ENCODE results near the gene ANKDD1B. TPM values are rescaled to one million over a fixed set of nuclear protein-coding genes. Genes with fewer than 3 reads are reported as not detected.

ANKDD1B gene
- total and polyA plus RNA-seq, 2 experiments from 2014 or later = 0.40 to 0.73 TPM

GRCh38 chr5:75685141-75685540 lies 73.9 kb downstream of the ANKDD1B start (continued):
- TF ChIP-seq CTCF (conservative IDR thresholded peaks at IDR 0.05; ENCODE audit: low read depth in 2 of 2) = no peak
- no peak for TF ChIP-seq ETS1 (IDR thresholded peaks at IDR 0.05)
- no peak for TF ChIP-seq ZNF331 (CRISPR knock-in tag; IDR thresholded peaks at IDR 0.05; ENCODE audit: low read depth)
- no peak for TF ChIP-seq JUNB (IDR thresholded peaks at IDR 0.05; ENCODE audit: unreplicated experiment)
- no peak for TF ChIP-seq NANOG (IDR thresholded peaks at IDR 0.05; ENCODE audit: borderline replicate concordance)
- no peak for TF ChIP-seq EZH2 (IDR thresholded peaks at IDR 0.05; ENCODE audit: low read depth, unreplicated experiment)

GRCh38 chr5:75686480-75686879 lies 75.2 kb downstream of the ANKDD1B start:
- H3K27me3 Mint-ChIP-seq (ENCODE audit: insufficient read depth, low read depth, poor library complexity) = no peaks in the 10 kb centered on the region
- H3K36me3 Mint-ChIP-seq (ENCODE audit: low read depth) = peaks cover 10% of the 10 kb centered on the region; the same call in 2 of the 3 replicates
- no peaks in the 10 kb centered on the region for H3K36me3 ChIP-seq (ENCODE audit: insufficient read depth)
- TF ChIP-seq NANOG (IDR thresholded peaks at IDR 0.05; ENCODE audit: borderline replicate concordance) (no peak), ZNF462 (CRISPR knock-in tag; IDR thresholded peaks at IDR 0.05) (no peak), STAT1 (IDR thresholded peaks at IDR 0.05; ENCODE audit: unreplicated experiment) (no peak), JUNB (IDR thresholded peaks at IDR 0.05; ENCODE audit: unreplicated experiment) (no peak), CTCF (conservative IDR thresholded peaks at IDR 0.05; ENCODE audit: low read depth in 2 of 2) (no peak), REST (IDR thresholded peaks at IDR 0.05; ENCODE audit: unreplicated experiment) (no peak), EZH2phosphoT487 (IDR thresholded peaks at IDR 0.05; ENCODE audit: unreplicated experiment) (no peak)

More at GRCh38 chr5:75686480-75686879, 75.2 kb downstream of the ANKDD1B start:
- DNase-seq (ENCODE audit: low spot score) (no peak), ATAC-seq (no peak)
- Histone ChIP-seq H3K27me3 (ENCODE audit: insufficient read depth) (no peaks in the 10 kb centered on the region), H3K4me2 (no peak overlapping the region), H3K4me3 (no peak overlapping the region), H3K27ac (ENCODE audit: low read depth) (no peak overlapping the region), H4K20me1 (replicated peaks; ENCODE audit: insufficient read depth) (no peaks in the 10 kb centered on the region), H3F3A (replicated peaks; ENCODE audit: low read depth) (no peaks in the 10 kb centered on the region), H3K79me2 (replicated peaks; ENCODE audit: insufficient read depth) (no peaks in the 10 kb centered on the region), H3K9me2 (ENCODE audit: insufficient read depth) (no peaks in the 10 kb centered on the region), H3K4me1 (ENCODE audit: insufficient read depth) (no peaks in the 10 kb centered on the region), H2AFZ (no peak overlapping the region)
- Mint-ChIP-seq H3K4me1 (no peaks in the 10 kb centered on the region), H3K4me3 (no peak overlapping the region), H3K27ac (no peak overlapping the region), H3K9me3 (no peaks in the 10 kb centered on the region)

Measured in GM23338 (cell line).